Mesenchymal stem cell (in vitro differentiated cells and primary cell): ENCODE measurements around the gene SLC12A7.

Source experiments
- DNase-seq: peaks from one replicate; pipeline ENCODE4 v3.0.0-alpha.2; 2013
- H2AFZ ChIP-seq: one replicate; pipeline ENCODE4 v1.6.1; 2013; ENCODE audit warnings: low read depth, mild to moderate bottlenecking, control low read depth, inconsistent platforms, low read length, moderate library complexity
- H2AK5ac ChIP-seq: 2 replicates; pipeline ENCODE4 v1.6.1; 2013; ENCODE audit warnings: low read length, moderate library complexity, mild to moderate bottlenecking, inconsistent platforms; ENCODE audit not compliant: severe bottlenecking
- H2BK120ac ChIP-seq: one replicate; pipeline ENCODE4 v1.6.1; 2013; ENCODE audit warnings: low read depth, mild to moderate bottlenecking, inconsistent platforms, low read length, moderate library complexity
- H2BK12ac ChIP-seq, 2 experiments: one replicate each; pipeline ENCODE4 v1.6.1; 2013; ENCODE audit warnings: inconsistent platforms in 2 of 2, low read length in 2 of 2, mild to moderate bottlenecking in 2 of 2, moderate library complexity in 2 of 2, control low read depth in 1 of 2
- H2BK15ac ChIP-seq: one replicate; pipeline ENCODE4 v1.6.1; 2013; ENCODE audit warnings: mild to moderate bottlenecking, low read depth, inconsistent platforms; ENCODE audit not compliant: poor library complexity, severe bottlenecking
- H2BK5ac ChIP-seq: 2 replicates; pipeline ENCODE4 v1.6.1; 2013; ENCODE audit warnings: low read depth, mild to moderate bottlenecking, low read length, control low read depth, inconsistent platforms; ENCODE audit not compliant: poor library complexity, severe bottlenecking
- H3K14ac ChIP-seq, 2 experiments: one replicate each; pipeline ENCODE4 v1.6.1; 2013; ENCODE audit warnings: inconsistent platforms in 2 of 2, low read length in 2 of 2, control low read depth in 1 of 2, mild to moderate bottlenecking in 1 of 2, moderate library complexity in 1 of 2
- H3K18ac ChIP-seq, 2 experiments: one replicate each; pipeline ENCODE4 v1.6.1; 2013; ENCODE audit warnings: inconsistent platforms in 2 of 2, low read length in 2 of 2, control low read depth in 1 of 2, low read depth in 1 of 2, mild to moderate bottlenecking in 1 of 2
- H3K23ac ChIP-seq, 2 experiments: one replicate each; pipeline ENCODE4 v1.6.1; 2013; ENCODE audit warnings: inconsistent platforms in 2 of 2, low read length in 2 of 2, mild to moderate bottlenecking in 2 of 2, moderate library complexity in 2 of 2, control low read depth in 1 of 2
- H3K27ac ChIP-seq: 2 replicates; pipeline ENCODE4 v1.5.1; 2013; ENCODE audit warnings: mild to moderate bottlenecking, moderate library complexity, low read length, control low read depth, inconsistent platforms; ENCODE audit not compliant: poor library complexity, severe bottlenecking
- H3K27me3 ChIP-seq, 2 experiments: 2 replicates each; pipeline versions ENCODE4 v1.6.1 to v1.7.0; 2013; ENCODE audit warnings: low read length in 2 of 2, mild to moderate bottlenecking in 2 of 2, moderate library complexity in 2 of 2, control low read depth in 1 of 2, inconsistent platforms in 1 of 2; ENCODE audit not compliant: control insufficient read depth in 1 of 2, insufficient read depth in 1 of 2
- H3K36me3 ChIP-seq, 2 experiments: 2 replicates each; pipeline versions ENCODE4 v1.6.1 to v1.7.0; 2013; ENCODE audit warnings: low read length in 2 of 2, control low read depth in 1 of 2, inconsistent platforms in 1 of 2, low read depth in 1 of 2, mild to moderate bottlenecking in 1 of 2; ENCODE audit not compliant: insufficient read depth in 2 of 2, control insufficient read depth in 1 of 2
- H3K4ac ChIP-seq, 2 experiments: one replicate each; pipeline ENCODE4 v1.6.1; 2013; ENCODE audit warnings: inconsistent platforms in 2 of 2, low read length in 2 of 2, mild to moderate bottlenecking in 2 of 2, moderate library complexity in 2 of 2, control low read depth in 1 of 2, low read depth in 1 of 2
- H3K4me1 ChIP-seq: 2 replicates; pipeline ENCODE4 v1.6.1; 2013; ENCODE audit warnings: low read depth, low read length, control low read depth; ENCODE audit not compliant: control insufficient read depth, insufficient read depth
- H3K4me2 ChIP-seq: 2 replicates; pipeline ENCODE4 v1.6.1; 2013; ENCODE audit warnings: low read length, mild to moderate bottlenecking, inconsistent platforms; ENCODE audit not compliant: poor library complexity, severe bottlenecking
- H3K4me3 ChIP-seq, 2 experiments: 2 replicates each; pipeline versions ENCODE4 v1.5.1 to v1.7.0; 2013; ENCODE audit warnings: low read length in 2 of 2, mild to moderate bottlenecking in 2 of 2, control low read depth in 1 of 2, low read depth in 1 of 2; ENCODE audit not compliant: insufficient read depth in 1 of 2
- H3K79me1 ChIP-seq: replicated peaks from 2 replicates; pipeline ENCODE4 v1.6.1; 2013; ENCODE audit warnings: mild to moderate bottlenecking, control low read depth, low read length, inconsistent platforms; ENCODE audit not compliant: poor library complexity, severe bottlenecking
- H3K9ac ChIP-seq: 2 replicates; pipeline ENCODE4 v1.7.0; 2013; ENCODE audit warnings: mild to moderate bottlenecking, low read length, moderate library complexity
- H3K9me3 ChIP-seq: 2 replicates; pipeline ENCODE4 v1.7.0; 2013; ENCODE audit warnings: mild to moderate bottlenecking, low read length; ENCODE audit not compliant: control insufficient read depth
- H4K8ac ChIP-seq: one replicate; pipeline ENCODE4 v1.6.1; 2013; ENCODE audit warnings: inconsistent platforms, mild to moderate bottlenecking, low read length, moderate library complexity
- H4K91ac ChIP-seq: one replicate; pipeline ENCODE4 v1.6.1; 2013; ENCODE audit warnings: mild to moderate bottlenecking, low read length, inconsistent platforms
- WGBS: methylation state at CpG from one replicate; pipeline ENCODE4 v1.1.7; 2013; ENCODE audit warnings: mixed read lengths; 5-methylcytosine and 5-hydroxymethylcytosine counted together

Gene SLC12A7

DNA sequence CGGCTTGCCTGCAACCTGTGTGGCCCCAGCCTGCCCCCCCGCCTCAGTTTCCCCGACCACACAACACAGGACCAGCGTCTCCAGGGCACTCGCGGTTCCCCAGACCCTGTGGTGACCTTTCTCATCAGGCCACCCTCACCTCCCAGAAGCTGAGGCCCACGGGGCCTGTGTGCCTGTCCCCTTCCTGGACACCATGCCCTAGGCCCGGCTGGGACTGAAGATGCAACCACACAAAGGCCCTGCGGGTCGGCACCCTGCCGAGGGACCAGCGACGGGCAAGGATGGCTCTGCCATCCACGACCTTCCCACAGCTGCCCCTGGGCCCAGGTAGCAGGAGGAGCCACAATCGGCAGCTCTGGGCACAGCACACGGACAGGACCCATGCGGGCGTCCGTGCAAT lies 34.8 kb downstream of the SLC12A7 start:
- Histone ChIP-seq H2AFZ (no peak overlapping the region), H2BK12ac (no peak overlapping the region), H2BK5ac (no peak overlapping the region), H3K36me3 (peaks cover 13 to 16% of the 10 kb centered on the region in 2 experiments), H3K27me3 (no peaks in the 10 kb centered on the region), H3K18ac (no peak overlapping the region), H2BK15ac (no peak overlapping the region), H3K4ac (no peak overlapping the region), H4K91ac (no peak overlapping the region), H2AK5ac (no peak overlapping the region), H3K4me2 (no peak overlapping the region), H3K4me3 (no peak overlapping the region), H3K27ac (no peak overlapping the region), H3K9me3 (no peaks in the 10 kb centered on the region), H2BK120ac (no peak overlapping the region), H3K23ac (no peak overlapping the region), H3K79me1 (no peaks in the 10 kb centered on the region), H3K14ac (no peak overlapping the region), H4K8ac (no peak overlapping the region), H3K9ac (no peak overlapping the region), H3K4me1 (peaks cover 5% of the 10 kb centered on the region)
- 94% methylated on average over 19 of the region's 19 CpGs for WGBS
- DNase-seq: no peak

DNA sequence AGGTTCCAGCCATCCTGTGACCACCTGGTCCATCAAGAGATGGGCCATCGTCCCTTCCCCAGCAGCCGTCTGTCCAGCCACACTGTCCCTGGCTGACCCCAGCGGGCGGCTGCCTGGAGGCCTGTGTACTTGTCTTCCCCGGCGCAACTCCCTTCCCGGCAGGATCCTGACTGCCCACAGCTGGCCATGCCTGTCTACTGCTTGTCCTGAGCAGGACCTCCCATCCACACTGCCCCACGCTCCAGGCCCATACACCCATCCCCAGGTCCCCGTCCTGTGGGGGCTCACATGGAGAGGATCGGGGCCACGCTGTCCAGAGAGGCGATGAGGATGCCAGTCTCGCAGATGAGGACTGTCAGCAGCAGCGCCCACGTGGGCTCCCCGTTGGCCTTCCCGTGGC lies 35.5 kb downstream of the SLC12A7 start:
- Histone ChIP-seq H2BK15ac (no peak overlapping the region), H3K4me2 (no peak overlapping the region), H2AFZ (no peak overlapping the region), H3K4ac (no peak overlapping the region), H3K4me3 (no peak overlapping the region), H3K27ac (no peak overlapping the region), H3K14ac (peak overlapping the region in 1 of 2 experiments; percentile 42), H2BK12ac (no peak overlapping the region), H4K91ac (no peak overlapping the region), H3K79me1 (no peaks in the 10 kb centered on the region), H2AK5ac (no peak overlapping the region), H3K4me1 (peaks cover 5% of the 10 kb centered on the region), H2BK120ac (no peak overlapping the region), H4K8ac (no peak overlapping the region), H3K18ac (no peak overlapping the region), H3K27me3 (no peaks in the 10 kb centered on the region), H3K23ac (no peak overlapping the region), H3K36me3 (peaks cover 10 to 16% of the 10 kb centered on the region in 2 experiments), H3K9ac (no peak overlapping the region), H3K9me3 (no peaks in the 10 kb centered on the region), H2BK5ac (no peak overlapping the region)
- DNase-seq: no peak
- WGBS: 90% methylated on average over 17 of the region's 17 CpGs

DNA sequence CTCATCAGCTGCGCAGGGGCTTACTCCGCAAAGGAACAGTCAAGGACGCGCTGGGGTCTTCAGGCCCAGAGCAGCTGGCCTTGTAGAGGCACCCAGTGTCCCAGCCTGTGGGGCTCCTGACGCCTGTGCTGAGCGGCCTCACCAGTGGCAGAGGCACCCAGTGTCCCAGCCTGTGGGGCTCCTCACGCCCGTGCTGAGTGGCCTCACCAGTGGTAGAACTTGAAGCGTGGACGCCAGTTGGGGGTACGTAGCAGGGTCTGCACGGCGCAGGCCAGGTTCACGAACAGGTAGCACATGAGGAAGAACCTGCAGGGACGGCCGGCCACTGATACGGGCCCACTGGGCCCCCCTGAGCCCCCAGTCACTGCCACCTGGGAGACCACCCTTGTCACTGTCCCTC lies 35.9 kb downstream of the SLC12A7 start:
- no peak overlapping the region for H3K18ac ChIP-seq
- H3K9ac ChIP-seq: no peak overlapping the region
- no peak overlapping the region for H2BK15ac ChIP-seq
- H3K4me3 ChIP-seq: no peak overlapping the region
- H3K4me2 ChIP-seq: no peak overlapping the region
- no peaks in the 10 kb centered on the region for H3K27me3 ChIP-seq
- H3K23ac ChIP-seq: no peak overlapping the region
- peaks cover 5% of the 10 kb centered on the region for H3K4me1 ChIP-seq
- peak overlapping the region; percentile 37 for H4K8ac ChIP-seq
- H2BK12ac ChIP-seq: no peak overlapping the region
- no peak overlapping the region for H4K91ac ChIP-seq
- peaks cover 10 to 16% of the 10 kb centered on the region in 2 experiments for H3K36me3 ChIP-seq
- no peak overlapping the region for H3K27ac ChIP-seq
- H3K9me3 ChIP-seq: no peaks in the 10 kb centered on the region
- H2AK5ac ChIP-seq: no peak overlapping the region
- no peak overlapping the region for H2AFZ ChIP-seq
- no peak overlapping the region for H3K14ac ChIP-seq
- no peak overlapping the region for H2BK120ac ChIP-seq
- no peak overlapping the region for H2BK5ac ChIP-seq
- DNase-seq: no peak
- 96% methylated on average over 17 of the region's 17 CpGs for WGBS
- H3K79me1 ChIP-seq: no peaks in the 10 kb centered on the region
- no peak overlapping the region for H3K4ac ChIP-seq

DNA sequence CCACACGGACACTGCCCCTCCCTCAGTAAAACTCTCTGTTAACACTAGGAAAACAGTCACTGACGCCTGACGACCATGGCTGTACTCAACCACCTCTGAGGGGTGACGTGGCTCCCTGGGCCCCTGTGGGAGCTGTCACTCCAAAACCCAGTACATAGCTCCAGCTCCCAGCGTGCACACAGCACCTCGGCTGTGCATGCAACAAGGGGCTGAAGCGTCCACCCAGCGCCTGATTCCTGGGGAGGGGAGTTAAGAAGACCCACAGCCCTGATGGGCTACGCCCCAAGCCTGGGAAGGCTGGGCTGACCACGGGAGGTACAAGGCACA lies 36.3 kb downstream of the SLC12A7 start:
- Histone ChIP-seq H3K79me1 (no peaks in the 10 kb centered on the region), H2AK5ac (no peak overlapping the region), H3K4me2 (no peak overlapping the region), H3K27me3 (no peaks in the 10 kb centered on the region), H3K18ac (no peak overlapping the region), H4K8ac (no peak overlapping the region), H3K4me3 (no peak overlapping the region), H3K9me3 (no peaks in the 10 kb centered on the region), H3K27ac (no peak overlapping the region), H2BK12ac (no peak overlapping the region), H3K23ac (no peak overlapping the region), H3K36me3 (peaks cover 7 to 16% of the 10 kb centered on the region in 2 experiments), H2BK5ac (no peak overlapping the region), H3K4me1 (peaks cover 5% of the 10 kb centered on the region), H3K9ac (no peak overlapping the region), H3K14ac (no peak overlapping the region), H2BK15ac (no peak overlapping the region), H2BK120ac (no peak overlapping the region), H4K91ac (no peak overlapping the region), H3K4ac (no peak overlapping the region), H2AFZ (no peak overlapping the region)
- 90% methylated on average over 10 of the region's 10 CpGs for WGBS
- DNase-seq: no peak
